Esophagus muscularis mucosa (tissue), 4 donors: Measurements from ENCODE around the gene PKP4. TPM values are rescaled to one million over a fixed set of nuclear protein-coding genes. Genes with fewer than 3 reads are reported as not detected.
A peak's percentile ranks its signal among the peaks of the same experiment; 100 is the strongest.
"Not testable (repeated sequence)": the region's sequence is repeated elsewhere in the genome, so short reads cannot be mapped to it uniquely, and the experiment has no call there.

Source experiments
- DNase-seq: peaks from one replicate; pipeline ENCODE4 v3.0.0-alpha.2; 2017; ENCODE audit errors: extremely low spot score
- H3K27ac ChIP-seq, 4 donors: fragments of 200-600 bp; sonication (generic); replicated peaks in 1 of 4; 1 replicate in 3 of 4; 2 replicates in 1 of 4; pipeline ENCODE4 v1.5.1; 2016 to 2019; ENCODE audit warnings: mild to moderate bottlenecking in 1 of 4
- H3K27me3 ChIP-seq, 4 donors: fragments of 200-600 bp; sonication (generic); one replicate each; pipeline versions ENCODE4 v1.5.1 to v1.6.0; 2016 to 2019
- H3K36me3 ChIP-seq, 4 donors: fragments of 200-600 bp; sonication (generic); one replicate each; pipeline ENCODE4 v1.5.1; 2016 to 2019
- H3K4me1 ChIP-seq, 4 donors: fragments of 200-600 bp; sonication (generic); one replicate each; pipeline ENCODE4 v1.5.1; 2016 to 2019
- H3K4me3 ChIP-seq, 4 donors: fragments of 200-600 bp; sonication (generic); 1 replicate in 2 of 4; 2 replicates in 2 of 4; pipeline ENCODE4 v1.5.1; 2016 to 2019; ENCODE audit warnings: mild to moderate bottlenecking in 4 of 4, moderate library complexity in 1 of 4
- H3K9me3 ChIP-seq, 4 donors: fragments of 200-600 bp; sonication (generic); 1 replicate in 3 of 4; 2 replicates in 1 of 4; pipeline ENCODE4 v1.5.1; 2016 to 2019
- CTCF ChIP-seq, 3 experiments: fragments of 200-600 bp in 2 of 3; fragments of 450-650 bp in 1 of 3; sonication (generic) in 2 of 3; IDR thresholded peaks; one replicate each; pipeline ENCODE4 v1.5.1; 2017 to 2019; ENCODE audit warnings: antibody characterized with exemption in 3 of 3, mild to moderate bottlenecking in 2 of 3, moderate library complexity in 1 of 3
- EP300 ChIP-seq: sonication (generic); formaldehyde crosslinking; IDR thresholded peaks from one replicate; pipeline ENCODE4 v1.6.1; 2017; ENCODE audit warnings: antibody characterized with exemption
- POLR2A ChIP-seq: fragments of 450-650 bp; IDR thresholded peaks from one replicate; pipeline ENCODE4 v1.6.1; 2017; ENCODE audit warnings: antibody characterized with exemption, moderate library complexity, mild to moderate bottlenecking, low read depth
- POLR2AphosphoS5 ChIP-seq, 2 donors: sonication (generic); formaldehyde crosslinking; IDR thresholded peaks; one replicate each; pipeline ENCODE4 v1.6.1; 2017; ENCODE audit warnings: antibody characterized with exemption in 2 of 2
- WGBS: methylation state at CpG from one replicate; pipeline ENCODE4 v1.1.5; 2018; 5-methylcytosine and 5-hydroxymethylcytosine counted together
- intact Hi-C: fragments of 100-400 bp; cut with DNase I; formaldehyde crosslinking; loops from one replicate; pipeline ENCODE4 v1.15.1; 2023
- total RNA-seq, 4 donors: library from RNA; depleted of rRNA; stranded (reverse); fragments of >200 nt; gene quantifications; one replicate each; pipeline versions ENCODE4 v1.1.0 to v1.2.1, GENCODE V29; 2016

PKP4 gene
- total RNA-seq, 4 donors from 2014 or later = 79.7 to 131 (median 93.0) TPM

- intact Hi-C loops = loop anchor here (10.0 kb wide), 1 partner anchor 198 kb away; no protein-coding TSS in a partner anchor
- no peak for TF ChIP-seq POLR2AphosphoS5 (IDR thresholded peaks at IDR 0.05)
- no peak for TF ChIP-seq POLR2A
- no peak for TF ChIP-seq CTCF (IDR thresholded peaks at IDR 0.05)
- no peak for TF ChIP-seq EP300
- H3K27ac ChIP-seq = no peak overlapping the region
Observed at GRCh38 chr2:158467248-158467647, 10.5 kb downstream of the PKP4 start.

GRCh38 chr2:158472829-158473228 is 16.1 kb downstream of the PKP4 start:
- DNase-seq, H3K4me3 ChIP-seq, H3K9me3 ChIP-seq, intact Hi-C loops, H3K27me3 ChIP-seq, H3K27ac ChIP-seq, H3K36me3 ChIP-seq: not testable (repeated sequence)
- peaks cover 5 to 34% (median 24%) of the 10 kb centered on the region in 4 donors for H3K4me1 ChIP-seq
- WGBS = 96% methylated on average over 3 of the region's 3 CpGs

More at GRCh38 chr2:158467248-158467647, 10.5 kb downstream of the PKP4 start:
- Histone ChIP-seq H3K4me3 (no peak overlapping the region), H3K9me3 (no peaks in the 10 kb centered on the region), H3K4me1 (peaks cover 0 to 32% (median 22%) of the 10 kb centered on the region in 4 donors), H3K27me3 (no peaks in the 10 kb centered on the region), H3K36me3 (no peaks in the 10 kb centered on the region)
- WGBS = 93% methylated on average over 4 of the region's 4 CpGs
- DNase-seq = no peak

- DNase-seq, H3K27me3 ChIP-seq, H3K36me3 ChIP-seq, intact Hi-C loops, H3K4me3 ChIP-seq, H3K9me3 ChIP-seq, H3K27ac ChIP-seq: not testable (repeated sequence)
- H3K4me1 ChIP-seq = peaks cover 5 to 39% (median 29%) of the 10 kb centered on the region in 4 donors
- 91% methylated on average over 3 of the region's 3 CpGs for WGBS
Observed at GRCh38 chr2:158473300-158473699, 16.5 kb downstream of the PKP4 start.

GRCh38 chr2:158473719-158474392 is 17.1 kb downstream of the PKP4 start:
- intact Hi-C loops = no loop called here
- no peaks in the 10 kb centered on the region for H3K36me3 ChIP-seq

GRCh38 chr2:158474526-158475011 is 17.8 kb downstream of the PKP4 start:
- H3K9me3 ChIP-seq, intact Hi-C loops, H3K27ac ChIP-seq, H3K36me3 ChIP-seq, H3K27me3 ChIP-seq, DNase-seq, H3K4me3 ChIP-seq: not testable (repeated sequence)
- 100% methylated on average over 3 of the region's 3 CpGs for WGBS
- H3K4me1 ChIP-seq = peaks cover 5 to 51% (median 41%) of the 10 kb centered on the region in 4 donors

More at GRCh38 chr2:158473719-158474392, 17.1 kb downstream of the PKP4 start:
- H3K27ac ChIP-seq = no peak overlapping the region
- no peaks in the 10 kb centered on the region for H3K9me3 ChIP-seq
- no peak for TF ChIP-seq POLR2AphosphoS5 (IDR thresholded peaks at IDR 0.05)
- no peak for TF ChIP-seq EP300
- peak in 1 of 3 experiments; percentile 3 for TF ChIP-seq CTCF (IDR thresholded peaks at IDR 0.05)
- WGBS = 89% methylated on average over 8 of the region's 8 CpGs
- H3K27me3 ChIP-seq = no peaks in the 10 kb centered on the region
- H3K4me3 ChIP-seq = no peak overlapping the region
- peaks cover 5 to 45% (median 34%) of the 10 kb centered on the region in 4 donors for H3K4me1 ChIP-seq
- no peak for DNase-seq

- peak overlapping the region in 3 of 4 donors; percentile 42 to 57 (median 56) for H3K27ac ChIP-seq
- no peak for TF ChIP-seq EP300
- TF ChIP-seq POLR2AphosphoS5 (IDR thresholded peaks at IDR 0.05) = no peak
- no peak for TF ChIP-seq POLR2A
- TF ChIP-seq CTCF (IDR thresholded peaks at IDR 0.05) = no peak
- intact Hi-C loops = no loop called here
- H3K9me3 ChIP-seq = no peaks in the 10 kb centered on the region
- no peaks in the 10 kb centered on the region for H3K27me3 ChIP-seq
- no peaks in the 10 kb centered on the region for H3K36me3 ChIP-seq
- WGBS = 64% methylated on average over 3 of the region's 3 CpGs
- DNase-seq = no peak
- peaks cover 5 to 50% (median 44%) of the 10 kb centered on the region in 4 donors for H3K4me1 ChIP-seq
- H3K4me3 ChIP-seq = no peak overlapping the region
Observed at GRCh38 chr2:158477202-158477601, 20.4 kb downstream of the PKP4 start.
